Measurements from ENCODE around the gene CCNF.

- TF ChIP-seq RFX5 (IDR thresholded peaks at IDR 0.05; ENCODE audit: low read depth, low read length) (no peak), POLR2A (IDR thresholded peaks at IDR 0.05; ENCODE audit: low read depth, low read length) (no peak)
These were observed 61.2 kb downstream of the CCNF start for GRCh38 chr16:2490190-2491105.
